HG03280 (cell line): ENCODE data around the gene ATF5.
A peak's percentile ranks its signal among the peaks of the same experiment; 100 is the strongest.

Experiments used
- ATAC-seq: cut with Tn5 transposase; IDR thresholded peaks from one replicate; pipeline ENCODE4 v1.9.1; 2021; ENCODE audit warnings: mild to moderate bottlenecking, moderate library complexity; ENCODE audit not compliant: unreplicated experiment

ATF5 gene

GRCh38 chr19:49894879-49895565, 34.0 kb upstream of the ATF5 start:
- no peak for ATAC-seq

- ATAC-seq: no peak
These were observed 33.3 kb upstream of the ATF5 start for GRCh38 chr19:49895566-49896297.

GRCh38 chr19:49896863-49897621, 32.0 kb upstream of the ATF5 start, which contains the start of gene IL4I1:
Gene IL4I1, minus strand, starts transcription at chr19:49896887. Its CDS starts 727 bp downstream, at chr19:49896160.
- peak; percentile 43 for ATAC-seq

- ATAC-seq: no peak
These were observed 24.9 kb upstream of the ATF5 start for GRCh38 chr19:49904136-49904535.

GRCh38 chr19:49906879-49907564, 22.0 kb upstream of the ATF5 start:
- ATAC-seq: no peak

- no peak for ATAC-seq
These were observed 21.1 kb upstream of the ATF5 start for GRCh38 chr19:49907745-49908446.

- no peak for ATAC-seq
These were observed 20.3 kb upstream of the ATF5 start for GRCh38 chr19:49908480-49909420.

- no peak for ATAC-seq
These were observed 18.8 kb upstream of the ATF5 start for GRCh38 chr19:49910179-49910578.

GRCh38 chr19:49911381-49912145, 17.4 kb upstream of the ATF5 start:
- no peak for ATAC-seq

- ATAC-seq: no peak
These were observed 15.9 kb upstream of the ATF5 start for GRCh38 chr19:49912965-49913685.

- ATAC-seq: no peak
These were observed 15.3 kb upstream of the ATF5 start for GRCh38 chr19:49913720-49914119.

GRCh38 chr19:49915271-49915670, 13.7 kb upstream of the ATF5 start:
- ATAC-seq: no peak

GRCh38 chr19:49916839-49917733, 11.9 kb upstream of the ATF5 start:
- no peak for ATAC-seq

- ATAC-seq: no peak
These were observed 10.9 kb upstream of the ATF5 start for GRCh38 chr19:49918089-49918488.

- ATAC-seq: no peak
These were observed 8.2 kb upstream of the ATF5 start for GRCh38 chr19:49920624-49921363.
